GM19238 (cell line): Measurements from ENCODE around the gene SERINC5.
"Not testable (repeated sequence)": the region's sequence is repeated elsewhere in the genome, so short reads cannot be mapped to it uniquely, and the experiment has no call there.

Source experiments
- DNase-seq: peaks from one replicate; pipeline ENCODE4 v3.0.0; 2011; ENCODE audit warnings: low spot score; ENCODE audit not compliant: insufficient read length

The SERINC5 gene

GRCh38 chr5:80229902-80230255 lies 26.0 kb downstream of the SERINC5 start:
- DNase-seq: no peak

GRCh38 chr5:80227979-80228596 lies 27.8 kb downstream of the SERINC5 start:
- DNase-seq: no peak

GRCh38 chr5:80225934-80226326 lies 29.9 kb downstream of the SERINC5 start:
- DNase-seq: no peak

- DNase-seq: no peak
Observed at GRCh38 chr5:80225189-80225933, 30.5 kb downstream of the SERINC5 start.

GRCh38 chr5:80223561-80223960 lies 32.3 kb downstream of the SERINC5 start:
- no peak for DNase-seq

GRCh38 chr5:80220245-80220897 lies 35.5 kb downstream of the SERINC5 start:
- no peak for DNase-seq

GRCh38 chr5:80219391-80219790 lies 36.5 kb downstream of the SERINC5 start:
- DNase-seq: no peak

GRCh38 chr5:80217667-80218066 lies 38.2 kb downstream of the SERINC5 start:
- no peak for DNase-seq

GRCh38 chr5:80216753-80217596 lies 38.9 kb downstream of the SERINC5 start:
- DNase-seq: peak; percentile 13

- no peak for DNase-seq
Observed at GRCh38 chr5:80216096-80216495, 39.8 kb downstream of the SERINC5 start.

GRCh38 chr5:80215523-80215922 lies 40.3 kb downstream of the SERINC5 start:
- DNase-seq: no peak

- no peak for DNase-seq
Observed at GRCh38 chr5:80213466-80213865, 42.4 kb downstream of the SERINC5 start.

GRCh38 chr5:80212171-80212667 lies 43.6 kb downstream of the SERINC5 start:
- no peak for DNase-seq

- no peak for DNase-seq
Observed at GRCh38 chr5:80211327-80211726, 44.5 kb downstream of the SERINC5 start.

- no peak for DNase-seq
Observed at GRCh38 chr5:80210014-80210413, 45.8 kb downstream of the SERINC5 start.

- DNase-seq: no peak
Observed at GRCh38 chr5:80208381-80208780, 47.5 kb downstream of the SERINC5 start.

- DNase-seq: no peak
Observed at GRCh38 chr5:80207832-80208231, 48.0 kb downstream of the SERINC5 start.

GRCh38 chr5:80206282-80206681 lies 49.6 kb downstream of the SERINC5 start:
- no peak for DNase-seq

- no peak for DNase-seq
Observed at GRCh38 chr5:80205846-80206245, 50.0 kb downstream of the SERINC5 start.

GRCh38 chr5:80204808-80205614 lies 50.8 kb downstream of the SERINC5 start:
- no peak for DNase-seq

- not testable (repeated sequence) for DNase-seq
Observed at GRCh38 chr5:80201763-80202162, 54.1 kb downstream of the SERINC5 start.
